ENCODE results near the gene CLTCL1. TPM values are rescaled to one million over a fixed set of nuclear protein-coding genes. Genes with fewer than 3 reads are reported as not detected.

CLTCL1 gene
- total RNA-seq, 4 donors from 2014 or later = 4.8 to 8.9 (median 6.0) TPM

GRCh38 chr22:19181786-19182471, 109.6 kb downstream of the CLTCL1 start:
- H3K4me3 ChIP-seq = no peak overlapping the region
- DNase-seq (ENCODE audit: extremely low spot score) = no peak
- TF ChIP-seq POLR2AphosphoS5 (IDR thresholded peaks at IDR 0.05) (no peak), CTCF (IDR thresholded peaks at IDR 0.05) (no peak), EP300 (IDR thresholded peaks at IDR 0.05) (no peak), POLR2A (IDR thresholded peaks at IDR 0.05; ENCODE audit: low read depth) (no peak)
- H3K9me3 ChIP-seq = no peaks in the 10 kb centered on the region
- H3K27me3 ChIP-seq = no peaks in the 10 kb centered on the region
- peaks cover 0 to 5% (median 2%) of the 10 kb centered on the region in 4 donors for H3K36me3 ChIP-seq
- intact Hi-C loops (cut with DNase I) = loop anchor here (10.0 kb wide), 2 partner anchors 183 to 453 kb away; no protein-coding TSS in a partner anchor
- no peak overlapping the region for H3K27ac ChIP-seq (replicated peaks in 1 of 4)
- WGBS = 63% methylated on average over 9 of the region's 12 CpGs
- peaks cover 10 to 23% (median 21%) of the 10 kb centered on the region in 4 donors for H3K4me1 ChIP-seq

GRCh38 chr22:19180740-19181410, 110.6 kb downstream of the CLTCL1 start:
- WGBS = 89% methylated on average over 11 of the region's 11 CpGs
- no peaks in the 10 kb centered on the region for H3K9me3 ChIP-seq
- H3K27me3 ChIP-seq = no peaks in the 10 kb centered on the region
- no peak overlapping the region for H3K27ac ChIP-seq (replicated peaks in 1 of 4)
- DNase-seq (ENCODE audit: extremely low spot score) = no peak
- TF ChIP-seq POLR2A (IDR thresholded peaks at IDR 0.05; ENCODE audit: low read depth) (no peak), POLR2AphosphoS5 (IDR thresholded peaks at IDR 0.05) (no peak), CTCF (IDR thresholded peaks at IDR 0.05) (no peak), EP300 (IDR thresholded peaks at IDR 0.05) (no peak)
- peaks cover 0 to 5% (median 2%) of the 10 kb centered on the region in 4 donors for H3K36me3 ChIP-seq
- H3K4me1 ChIP-seq = peaks cover 13 to 33% (median 31%) of the 10 kb centered on the region in 4 donors
- intact Hi-C loops (cut with DNase I) = loop anchor here (10.0 kb wide), 2 partner anchors 184 to 454 kb away; no protein-coding TSS in a partner anchor
- no peak overlapping the region for H3K4me3 ChIP-seq

GRCh38 chr22:19180234-19180633, 111.3 kb downstream of the CLTCL1 start:
- Histone ChIP-seq H3K4me3 (no peak overlapping the region), H3K36me3 (peaks cover 0 to 10% (median 2%) of the 10 kb centered on the region in 4 donors), H3K4me1 (peaks cover 16 to 40% (median 36%) of the 10 kb centered on the region in 4 donors), H3K9me3 (no peaks in the 10 kb centered on the region), H3K27me3 (no peaks in the 10 kb centered on the region), H3K27ac (replicated peaks in 1 of 4) (peak overlapping the region in 2 of 4 donors; percentile 93 to 96)
- DNase-seq (ENCODE audit: extremely low spot score) = no peak
- 72% methylated on average over 5 of the region's 9 CpGs for WGBS
- TF ChIP-seq CTCF (IDR thresholded peaks at IDR 0.05) (no peak), POLR2AphosphoS5 (IDR thresholded peaks at IDR 0.05) (no peak), POLR2A (IDR thresholded peaks at IDR 0.05; ENCODE audit: low read depth) (no peak), EP300 (IDR thresholded peaks at IDR 0.05) (no peak)
- intact Hi-C loops (cut with DNase I) = loop anchor here (10.0 kb wide), 2 partner anchors 185 to 455 kb away; no protein-coding TSS in a partner anchor

- no peak for DNase-seq (ENCODE audit: extremely low spot score)
- Histone ChIP-seq H3K27me3 (no peaks in the 10 kb centered on the region), H3K9me3 (no peaks in the 10 kb centered on the region), H3K4me3 (peak overlapping the region; percentile 83 to 98 (median 92)), H3K36me3 (peaks cover 0 to 13% (median 2%) of the 10 kb centered on the region in 4 donors), H3K27ac (replicated peaks in 1 of 4) (peak overlapping the region; percentile 90 to 97 (median 94)), H3K4me1 (peaks cover 23 to 46% (median 42%) of the 10 kb centered on the region in 4 donors)
- peak; percentile 74 to 76 (median 76) for TF ChIP-seq CTCF (IDR thresholded peaks at IDR 0.05)
- no peak for TF ChIP-seq POLR2A (IDR thresholded peaks at IDR 0.05; ENCODE audit: low read depth)
- no peak for TF ChIP-seq EP300 (IDR thresholded peaks at IDR 0.05)
- peak in 1 of 2 donors; percentile 58 for TF ChIP-seq POLR2AphosphoS5 (IDR thresholded peaks at IDR 0.05)
- intact Hi-C loops (cut with DNase I) = loop anchor here (5.0 to 10.0 kb wide), 4 partner anchors 37 to 455 kb away; partner anchors contain the start of genes ESS2, HIRA and MRPL40
- 75% methylated on average over 6 of the region's 15 CpGs for WGBS
Measured at GRCh38 chr22:19179497-19180048, 111.9 kb downstream of the CLTCL1 start.
